ENCODE measurements around the gene KIF5C.
"Not testable (repeated sequence)": the region's sequence is repeated elsewhere in the genome, so short reads cannot be mapped to it uniquely, and the experiment has no call there.

KIF5C gene

GRCh38 chr2:148978026-148978685, 103.1 kb downstream of the KIF5C start:
- no peak for DNase-seq (ENCODE audit: low read depth, low spot score)
- no peak for TF ChIP-seq SUZ12 (IDR thresholded peaks at IDR 0.05; ENCODE audit: extremely low read depth, insufficient read depth, insufficient read length)
- TF ChIP-seq ZNF274 (IDR thresholded peaks at IDR 0.05; ENCODE audit: low read depth, low read length), result no peak
- TF ChIP-seq YY1 (IDR thresholded peaks at IDR 0.05; ENCODE audit: insufficient read depth, insufficient read length), result no peak
- H3K4me3 ChIP-seq (ENCODE audit: insufficient read length, low read depth), result no peak overlapping the region
- H3K9me3 ChIP-seq (ENCODE audit: insufficient read depth, low read length), result no peaks in the 10 kb centered on the region
- no peak overlapping the region for H3K9ac ChIP-seq (ENCODE audit: insufficient read length, low read depth)
- no peaks in the 10 kb centered on the region for H3K27me3 ChIP-seq (ENCODE audit: insufficient read depth, insufficient read length)
- H3K4me1 ChIP-seq (ENCODE audit: insufficient read depth, insufficient read length), result no peaks in the 10 kb centered on the region
- peaks cover 34% of the 10 kb centered on the region for H3K36me3 ChIP-seq (ENCODE audit: insufficient read depth, insufficient read length, low read length)

- no peaks in the 10 kb centered on the region for H3K4me1 ChIP-seq (ENCODE audit: insufficient read depth, insufficient read length)
- no peak overlapping the region for H3K9ac ChIP-seq (ENCODE audit: insufficient read length, low read depth)
- H3K4me3 ChIP-seq (ENCODE audit: insufficient read length, low read depth), result no peak overlapping the region
- H3K36me3 ChIP-seq (ENCODE audit: insufficient read depth, insufficient read length, low read length), result peaks cover 33% of the 10 kb centered on the region
- no peaks in the 10 kb centered on the region for H3K9me3 ChIP-seq (ENCODE audit: insufficient read depth, low read length)
- H3K27me3 ChIP-seq (ENCODE audit: insufficient read depth, insufficient read length), result no peaks in the 10 kb centered on the region
- DNase-seq (ENCODE audit: low read depth, low spot score), result no peak
- TF ChIP-seq SUZ12 (IDR thresholded peaks at IDR 0.05; ENCODE audit: extremely low read depth, insufficient read depth, insufficient read length) (no peak), YY1 (IDR thresholded peaks at IDR 0.05; ENCODE audit: insufficient read depth, insufficient read length) (no peak), ZNF274 (IDR thresholded peaks at IDR 0.05; ENCODE audit: low read depth, low read length) (no peak)
Observed at GRCh38 chr2:148978706-148979105, 103.7 kb downstream of the KIF5C start.

GRCh38 chr2:148979164-148979918, 104.3 kb downstream of the KIF5C start:
- H3K9ac ChIP-seq (ENCODE audit: insufficient read length, low read depth), result no peak overlapping the region
- no peaks in the 10 kb centered on the region for H3K27me3 ChIP-seq (ENCODE audit: insufficient read depth, insufficient read length)
- H3K9me3 ChIP-seq (ENCODE audit: insufficient read depth, low read length), result no peaks in the 10 kb centered on the region
- H3K36me3 ChIP-seq (ENCODE audit: insufficient read depth, insufficient read length, low read length), result peaks cover 38% of the 10 kb centered on the region
- no peak for DNase-seq (ENCODE audit: low read depth, low spot score)
- no peak for TF ChIP-seq SUZ12 (IDR thresholded peaks at IDR 0.05; ENCODE audit: extremely low read depth, insufficient read depth, insufficient read length)
- TF ChIP-seq ZNF274 (IDR thresholded peaks at IDR 0.05; ENCODE audit: low read depth, low read length), result no peak
- TF ChIP-seq YY1 (IDR thresholded peaks at IDR 0.05; ENCODE audit: insufficient read depth, insufficient read length), result no peak
- no peak overlapping the region for H3K4me3 ChIP-seq (ENCODE audit: insufficient read length, low read depth)
- no peaks in the 10 kb centered on the region for H3K4me1 ChIP-seq (ENCODE audit: insufficient read depth, insufficient read length)

GRCh38 chr2:148979919-148980277, 104.9 kb downstream of the KIF5C start:
- Histone ChIP-seq H3K4me1 (ENCODE audit: insufficient read depth, insufficient read length) (no peaks in the 10 kb centered on the region), H3K27me3 (ENCODE audit: insufficient read depth, insufficient read length) (no peaks in the 10 kb centered on the region), H3K9ac (ENCODE audit: insufficient read length, low read depth) (no peak overlapping the region), H3K4me3 (ENCODE audit: insufficient read length, low read depth) (no peak overlapping the region), H3K36me3 (ENCODE audit: insufficient read depth, insufficient read length, low read length) (peaks cover 38% of the 10 kb centered on the region), H3K9me3 (ENCODE audit: insufficient read depth, low read length) (no peaks in the 10 kb centered on the region)
- TF ChIP-seq ZNF274 (IDR thresholded peaks at IDR 0.05; ENCODE audit: low read depth, low read length) (no peak), YY1 (IDR thresholded peaks at IDR 0.05; ENCODE audit: insufficient read depth, insufficient read length) (no peak)
- no peak for DNase-seq (ENCODE audit: low read depth, low spot score)

GRCh38 chr2:148980496-148980895, 105.5 kb downstream of the KIF5C start:
- not testable (repeated sequence) for H3K27me3 ChIP-seq (ENCODE audit: insufficient read depth, insufficient read length); H3K9ac ChIP-seq (ENCODE audit: insufficient read length, low read depth); H3K4me1 ChIP-seq (ENCODE audit: insufficient read depth, insufficient read length); H3K9me3 ChIP-seq (ENCODE audit: insufficient read depth, low read length); H3K4me3 ChIP-seq (ENCODE audit: insufficient read length, low read depth); DNase-seq (ENCODE audit: low read depth, low spot score)
- H3K36me3 ChIP-seq (ENCODE audit: insufficient read depth, insufficient read length, low read length), result peaks cover 32% of the 10 kb centered on the region

GRCh38 chr2:148981324-148981723, 106.3 kb downstream of the KIF5C start:
- Histone ChIP-seq H3K27me3 (ENCODE audit: insufficient read depth, insufficient read length) (no peaks in the 10 kb centered on the region), H3K4me1 (ENCODE audit: insufficient read depth, insufficient read length) (no peaks in the 10 kb centered on the region), H3K36me3 (ENCODE audit: insufficient read depth, insufficient read length, low read length) (peaks cover 31% of the 10 kb centered on the region), H3K4me3 (ENCODE audit: insufficient read length, low read depth) (no peak overlapping the region), H3K9me3 (ENCODE audit: insufficient read depth, low read length) (no peaks in the 10 kb centered on the region), H3K9ac (ENCODE audit: insufficient read length, low read depth) (no peak overlapping the region)
- no peak for DNase-seq (ENCODE audit: low read depth, low spot score)
- TF ChIP-seq SUZ12 (IDR thresholded peaks at IDR 0.05; ENCODE audit: extremely low read depth, insufficient read depth, insufficient read length) (no peak), YY1 (IDR thresholded peaks at IDR 0.05; ENCODE audit: insufficient read depth, insufficient read length) (no peak), ZNF274 (IDR thresholded peaks at IDR 0.05; ENCODE audit: low read depth, low read length) (no peak)

- peaks cover 34% of the 10 kb centered on the region for H3K36me3 ChIP-seq (ENCODE audit: insufficient read depth, insufficient read length, low read length)
- DNase-seq (ENCODE audit: low read depth, low spot score), result no peak
- no peaks in the 10 kb centered on the region for H3K9me3 ChIP-seq (ENCODE audit: insufficient read depth, low read length)
- H3K4me1 ChIP-seq (ENCODE audit: insufficient read depth, insufficient read length), result no peaks in the 10 kb centered on the region
- H3K4me3 ChIP-seq (ENCODE audit: insufficient read length, low read depth), result no peak overlapping the region
- TF ChIP-seq ZNF274 (IDR thresholded peaks at IDR 0.05; ENCODE audit: low read depth, low read length), result no peak
- no peak for TF ChIP-seq YY1 (IDR thresholded peaks at IDR 0.05; ENCODE audit: insufficient read depth, insufficient read length)
- no peak for TF ChIP-seq SUZ12 (IDR thresholded peaks at IDR 0.05; ENCODE audit: extremely low read depth, insufficient read depth, insufficient read length)
- no peaks in the 10 kb centered on the region for H3K27me3 ChIP-seq (ENCODE audit: insufficient read depth, insufficient read length)
- H3K9ac ChIP-seq (ENCODE audit: insufficient read length, low read depth), result no peak overlapping the region
Observed at GRCh38 chr2:148981781-148982180, 106.8 kb downstream of the KIF5C start.

Measured in NT2/D1 (cell line).